HG02981 (cell line): ENCODE data around the gene DBN1.
A peak's percentile ranks its signal among the peaks of the same experiment; 100 is the strongest.

ENCODE experiments used
- ATAC-seq: cut with Tn5 transposase; IDR thresholded peaks from one replicate; pipeline ENCODE4 v1.9.1; 2021; ENCODE audit warnings: mild to moderate bottlenecking, moderate library complexity; ENCODE audit not compliant: unreplicated experiment

DBN1 gene

GRCh38 chr5:177505075-177505474 is 31.6 kb upstream of the DBN1 start:
- ATAC-seq = no peak

- no peak for ATAC-seq
Measured at GRCh38 chr5:177504086-177505056, 30.9 kb upstream of the DBN1 start.

GRCh38 chr5:177503351-177504085 is 30.1 kb upstream of the DBN1 start:
- no peak for ATAC-seq

GRCh38 chr5:177502886-177503285 is 29.5 kb upstream of the DBN1 start:
- no peak for ATAC-seq

- no peak for ATAC-seq
Measured at GRCh38 chr5:177501874-177502678, 28.6 kb upstream of the DBN1 start.

- no peak for ATAC-seq
Measured at GRCh38 chr5:177500685-177501522, 27.5 kb upstream of the DBN1 start.

GRCh38 chr5:177499842-177500241 is 26.4 kb upstream of the DBN1 start:
- no peak for ATAC-seq

- ATAC-seq = peak; percentile 6
Measured at GRCh38 chr5:177498013-177498787, 24.8 kb upstream of the DBN1 start.

GRCh38 chr5:177497292-177498012 is 24.0 kb upstream of the DBN1 start, which contains the start of gene PDLIM7:
PDLIM7 (minus strand) TSS chr5:177497604; CDS start chr5:177496512, 1,092 bp downstream.
- ATAC-seq = peak; percentile 69

GRCh38 chr5:177496727-177497291 is 23.4 kb upstream of the DBN1 start:
- no peak for ATAC-seq

- ATAC-seq = no peak
Measured at GRCh38 chr5:177496070-177496726, 22.8 kb upstream of the DBN1 start.

GRCh38 chr5:177495243-177496060 is 22.0 kb upstream of the DBN1 start:
- ATAC-seq = no peak

- no peak for ATAC-seq
Measured at GRCh38 chr5:177494346-177495195, 21.1 kb upstream of the DBN1 start.

GRCh38 chr5:177493795-177494345 is 20.4 kb upstream of the DBN1 start:
- ATAC-seq = no peak

- no peak for ATAC-seq
Measured at GRCh38 chr5:177492841-177493240, 19.4 kb upstream of the DBN1 start.
